H1 (cell line): ENCODE results near the gene MOGAT2. TPM values are rescaled to one million over a fixed set of nuclear protein-coding genes. Genes with fewer than 3 reads are reported as not detected.

Experiments used
- CTCF ChIA-PET: fragments of 300-600 bp; sonication (Branson Sonifier 250); formaldehyde crosslinking; loops from one replicate; lab custom pipeline; 2021; ENCODE audit not compliant: partially characterized antibody; lab: Charles Lee
- POLR2A ChIA-PET: fragments of 300-600 bp; sonication (Branson Sonifier 250); formaldehyde crosslinking; loops from one replicate; lab custom pipeline; 2021; ENCODE audit warnings: inconsistent platforms; ENCODE audit not compliant: partially characterized antibody; lab: Charles Lee
- DNase-seq, 2 experiments: peaks; one replicate each; pipeline versions ENCODE4 v3.0.0 to v3.0.0-alpha.2; 2010 to 2022; ENCODE audit warnings: low spot score in 2 of 2, low read depth in 1 of 2, mixed read lengths in 1 of 2
- FAIRE-seq: peaks from 2 replicates; lab custom pipeline; 2011; peaks lifted over from hg19 to GRCh38; lab: Jason Lieb, UNC
- H2AFZ ChIP-seq: 2 replicates; pipeline ENCODE4 v1.8.1; 2012; ENCODE audit warnings: low read length, inconsistent platforms
- H2AK5ac ChIP-seq: 2 replicates; pipeline ENCODE4 v1.6.1; 2013; ENCODE audit warnings: low read depth, low read length
- H2BK120ac ChIP-seq: replicated peaks from 2 replicates; pipeline ENCODE3; 2013; ENCODE audit warnings: low read depth, low read length, inconsistent platforms
- H2BK12ac ChIP-seq: 2 replicates; pipeline ENCODE4 v1.6.1; 2013; ENCODE audit warnings: low read depth, low read length
- H2BK15ac ChIP-seq: 2 replicates; pipeline ENCODE4 v1.6.1; 2013; ENCODE audit warnings: low read length
- H2BK20ac ChIP-seq: 2 replicates; pipeline ENCODE4 v1.6.1; 2013; ENCODE audit warnings: low read length
- H2BK5ac ChIP-seq: 2 replicates; pipeline ENCODE4 v1.6.1; 2013; ENCODE audit warnings: low read depth, low read length
- H3K14ac ChIP-seq: 2 replicates; pipeline ENCODE4 v1.6.1; 2013; ENCODE audit warnings: inconsistent platforms; ENCODE audit not compliant: insufficient read length
- H3K18ac ChIP-seq: 2 replicates; pipeline ENCODE4 v1.6.1; 2013; ENCODE audit warnings: low read length; ENCODE audit errors: extremely low read depth
- H3K23ac ChIP-seq: 2 replicates; pipeline ENCODE4 v1.6.1; 2013; ENCODE audit warnings: inconsistent platforms; ENCODE audit not compliant: insufficient read length
- H3K23me2 ChIP-seq: 2 replicates; pipeline ENCODE4 v1.6.1; 2013; ENCODE audit warnings: low read depth, low read length
- H3K27ac ChIP-seq: 2 replicates; pipeline ENCODE4 v1.6.1; 2011; ENCODE audit warnings: low read depth, low read length, inconsistent platforms
- H3K27me3 ChIP-seq, 4 experiments: replicated peaks in 1 of 4; 1 replicate in 1 of 4; 2 replicates in 3 of 4; pipeline versions ENCODE4 v1.6.1 to v1.8.1; 2011 to 2013; ENCODE audit warnings: low read length in 3 of 4, mild to moderate bottlenecking in 3 of 4, inconsistent platforms in 2 of 4, mixed read lengths in 2 of 4, moderate library complexity in 1 of 4; ENCODE audit not compliant: control insufficient read depth in 3 of 4, insufficient read depth in 3 of 4; ENCODE audit errors: extremely low read depth in 1 of 4
- H3K36me3 ChIP-seq, 4 experiments: 2 replicates each; pipeline versions ENCODE4 v1.6.1 to v1.8.1; 2011 to 2013; ENCODE audit warnings: mild to moderate bottlenecking in 4 of 4, low read length in 3 of 4, moderate library complexity in 2 of 4, control low read depth in 1 of 4, inconsistent platforms in 1 of 4; ENCODE audit not compliant: insufficient read depth in 4 of 4, control insufficient read depth in 2 of 4
- H3K4ac ChIP-seq: replicated peaks from 2 replicates; pipeline ENCODE3; 2013; ENCODE audit warnings: low read length, low read depth, mixed read lengths, inconsistent platforms; ENCODE audit not compliant: insufficient read length
- H3K4me1 ChIP-seq, 4 experiments: replicated peaks in 1 of 4; 1 replicate in 1 of 4; 2 replicates in 3 of 4; pipeline versions ENCODE4 v1.6.1 to v1.8.1; 2011 to 2013; ENCODE audit warnings: low read length in 3 of 4, inconsistent platforms in 2 of 4, mixed read lengths in 1 of 4; ENCODE audit not compliant: insufficient read depth in 4 of 4, control insufficient read depth in 3 of 4
- H3K4me2 ChIP-seq, 2 experiments: 2 replicates each; pipeline versions ENCODE4 v1.6.1 to v1.8.1; 2011 to 2013; ENCODE audit warnings: low read depth in 2 of 2, low read length in 2 of 2, control low read depth in 1 of 2, inconsistent platforms in 1 of 2, mild to moderate bottlenecking in 1 of 2; ENCODE audit not compliant: insufficient read depth in 1 of 2
- H3K4me3 ChIP-seq, 4 experiments: fragments of 200-600, 300-600 bp in 1 of 4; sonication (generic), shearing (Covaris generic), sonication (Bioruptor Twin) in 1 of 4; 2 replicates each; pipeline versions ENCODE4 v1.5.1 to v1.8.1; 2011 to 2016; ENCODE audit warnings: low read length in 4 of 4, low read depth in 3 of 4, control low read depth in 2 of 4, inconsistent platforms in 2 of 4, mild to moderate bottlenecking in 2 of 4, mixed read lengths in 1 of 4, moderate library complexity in 1 of 4; ENCODE audit not compliant: insufficient read depth in 2 of 4; ENCODE audit errors: extremely low read depth in 1 of 4
- H3K56ac ChIP-seq: replicated peaks from 2 replicates; pipeline ENCODE3; 2013; ENCODE audit warnings: low read depth, mild to moderate bottlenecking, mixed read lengths, low read length, inconsistent platforms; ENCODE audit not compliant: insufficient read length
- H3K79me1 ChIP-seq: 2 replicates; pipeline ENCODE4 v1.6.1; 2013; ENCODE audit warnings: low read depth, low read length, control low read depth
- H3K79me2 ChIP-seq, 2 experiments: 2 replicates each; pipeline versions ENCODE4 v1.6.1 to v1.8.1; 2012 to 2013; ENCODE audit warnings: low read length in 2 of 2, mild to moderate bottlenecking in 2 of 2, inconsistent platforms in 1 of 2; ENCODE audit not compliant: insufficient read depth in 2 of 2, control insufficient read depth in 1 of 2
- H3K9ac ChIP-seq, 4 experiments: replicated peaks in 1 of 4; 1 replicate in 1 of 4; 2 replicates in 3 of 4; pipeline versions ENCODE4 v1.6.1 to v1.8.1; 2011 to 2013; ENCODE audit warnings: low read depth in 3 of 4, low read length in 3 of 4, control low read depth in 2 of 4, mild to moderate bottlenecking in 2 of 4, moderate library complexity in 2 of 4, inconsistent platforms in 1 of 4; ENCODE audit errors: extremely low read depth in 1 of 4
- H3K9me3 ChIP-seq, 2 experiments: 2 replicates each; pipeline versions ENCODE4 v1.6.1 to v1.8.1; 2012 to 2013; ENCODE audit warnings: mild to moderate bottlenecking in 2 of 2, moderate library complexity in 2 of 2, control low read depth in 1 of 2, inconsistent platforms in 1 of 2, low read depth in 1 of 2, low read length in 1 of 2, mixed read lengths in 1 of 2; ENCODE audit not compliant: insufficient read depth in 2 of 2
- H4K20me1 ChIP-seq, 2 experiments: replicated peaks in 1 of 2; 2 replicates each; pipeline versions ENCODE3 to v1.8.1; 2011 to 2013; ENCODE audit warnings: inconsistent platforms in 2 of 2, low read length in 2 of 2, mild to moderate bottlenecking in 1 of 2; ENCODE audit not compliant: insufficient read depth in 2 of 2, control insufficient read depth in 1 of 2
- H4K5ac ChIP-seq: 2 replicates; pipeline ENCODE4 v1.6.1; 2013; ENCODE audit warnings: low read length, low read depth, mixed read lengths, inconsistent platforms; ENCODE audit not compliant: insufficient read length
- H4K8ac ChIP-seq: 2 replicates; pipeline ENCODE4 v1.8.0; 2013; ENCODE audit warnings: mild to moderate bottlenecking, moderate library complexity, low read length, inconsistent platforms; ENCODE audit not compliant: insufficient read depth; ENCODE audit errors: extremely low read depth
- H4K91ac ChIP-seq: replicated peaks from 2 replicates; pipeline ENCODE3; 2013; ENCODE audit warnings: low read length, mixed read lengths, inconsistent platforms; ENCODE audit not compliant: insufficient read length
- CBX8 ChIP-seq: fragments of 300-800, 300-1000 bp; sonication (generic); IDR thresholded peaks from 2 replicates; pipeline ENCODE4 v1.7.1; 2016; ENCODE audit warnings: low read depth, low read length, borderline replicate concordance
- JUND ChIP-seq: IDR thresholded peaks from 2 replicates; pipeline ENCODE4 v1.6.1; 2011; ENCODE audit warnings: mild to moderate bottlenecking, improper control_type of control experiment, low read length
- KDM4A ChIP-seq: IDR thresholded peaks from one replicate; pipeline ENCODE4 v1.7.1; 2012; ENCODE audit warnings: low read depth, mild to moderate bottlenecking, moderate library complexity, low read length, inconsistent platforms; ENCODE audit not compliant: severe bottlenecking
- KDM5A ChIP-seq: fragments of 200-600 bp; IDR thresholded peaks from 2 replicates; pipeline ENCODE4 v1.7.1; 2012; ENCODE audit warnings: mild to moderate bottlenecking, low read length, inconsistent platforms, mixed read lengths
- NANOG ChIP-seq: IDR thresholded peaks from 2 replicates; pipeline ENCODE4 v1.6.1; 2011; ENCODE audit warnings: low read length, low read depth, mild to moderate bottlenecking, inconsistent platforms; ENCODE audit not compliant: insufficient read depth, poor library complexity, severe bottlenecking
- POLR2AphosphoS5 ChIP-seq: IDR thresholded peaks from 2 replicates; pipeline ENCODE4 v1.6.1; 2011; ENCODE audit warnings: low read depth, low read length
- POU5F1 ChIP-seq: IDR thresholded peaks from 2 replicates; pipeline ENCODE4 v1.6.1; 2011; ENCODE audit warnings: low read depth, mild to moderate bottlenecking, low read length, moderate library complexity
- RBBP5 ChIP-seq: IDR thresholded peaks from 2 replicates; pipeline ENCODE4 v1.7.1; 2012; ENCODE audit warnings: low read depth, mild to moderate bottlenecking, inconsistent platforms, low read length, moderate library complexity, borderline replicate concordance
- RNF2 ChIP-seq: fragments of 200-900, 300-1000 bp; sonication (generic); IDR thresholded peaks from 2 replicates; pipeline ENCODE4 v1.7.1; 2016; ENCODE audit warnings: borderline replicate concordance, low read depth, mild to moderate bottlenecking, antibody characterized with exemption, low read length; ENCODE audit not compliant: poor library complexity, severe bottlenecking; ENCODE audit errors: missing control alignments
- SAP30 ChIP-seq: fragments of 300-600 bp; sonication (generic); IDR thresholded peaks from 2 replicates; pipeline ENCODE4 v1.7.1; 2012; ENCODE audit warnings: low read length, moderate library complexity, mild to moderate bottlenecking, inconsistent platforms; ENCODE audit not compliant: insufficient read depth, insufficient replicate concordance
- SP1 ChIP-seq: IDR thresholded peaks from 2 replicates; pipeline ENCODE4 v1.6.1; 2011; ENCODE audit warnings: low read depth, low read length
- SP2 ChIP-seq: IDR thresholded peaks from 2 replicates; pipeline ENCODE4 v1.6.1; 2012; ENCODE audit warnings: mild to moderate bottlenecking, low read length, inconsistent platforms
- SRF ChIP-seq: IDR thresholded peaks from 2 replicates; pipeline ENCODE4 v1.6.1; 2011; ENCODE audit warnings: mild to moderate bottlenecking, low read depth, low read length, moderate library complexity
- ZNF274 ChIP-seq: IDR thresholded peaks from 2 replicates; pipeline ENCODE4 v1.7.0; 2012; ENCODE audit warnings: low read length, borderline replicate concordance; ENCODE audit errors: extremely low read depth
- WGBS, 2 experiments: shearing (Covaris generic) in 1 of 2; methylation state at CpG; one replicate each; pipeline versions ENCODE4 v1.1.6 to v1.1.7; 2013 to 2015; ENCODE audit warnings: low lambda C conversion rate in 2 of 2, mixed read lengths in 2 of 2, inconsistent platforms in 1 of 2, low coverage in 1 of 2, missing lambda C conversion rate in 1 of 2; ENCODE audit not compliant: insufficient replicate concordance in 2 of 2, insufficient coverage in 1 of 2, insufficient read length in 1 of 2; ENCODE audit errors: extremely low coverage in 1 of 2, missing lambda C conversion rate in 1 of 2; 5-methylcytosine and 5-hydroxymethylcytosine counted together
- polyA plus RNA-seq, 7 experiments: library from polyadenylated mRNA; depleted of rRNA in 3 of 7; stranded (reverse) in 5 of 7; unstranded in 2 of 7; fragments of >200 nt in 5 of 7; fragments of 200-250 nt in 2 of 7; gene quantifications; 1 replicate in 5 of 7; 2 replicates in 1 of 7; 4 replicates in 1 of 7; pipeline versions ENCODE4 v1.2.1 to v1.2.3, GENCODE V29; 2011 to 2013; ENCODE audit warnings: missing spikeins in 2 of 7, mixed read lengths in 2 of 7
- total RNA-seq: library from RNA; stranded (reverse); fragmentation: NEBNext Ultra II Directional; extraction: Animal tissue kit (Norgen Biotek cat#: 25700); gene quantifications from 2 replicates; pipeline ENCODE4 v1.2.1, GENCODE V29; 2021

MOGAT2 gene
- total and polyA plus RNA-seq, 2 of the 8 experiments (the other 6 are each of a cell fraction or from before 2014, with no cell fraction given), result not detected

DNA sequence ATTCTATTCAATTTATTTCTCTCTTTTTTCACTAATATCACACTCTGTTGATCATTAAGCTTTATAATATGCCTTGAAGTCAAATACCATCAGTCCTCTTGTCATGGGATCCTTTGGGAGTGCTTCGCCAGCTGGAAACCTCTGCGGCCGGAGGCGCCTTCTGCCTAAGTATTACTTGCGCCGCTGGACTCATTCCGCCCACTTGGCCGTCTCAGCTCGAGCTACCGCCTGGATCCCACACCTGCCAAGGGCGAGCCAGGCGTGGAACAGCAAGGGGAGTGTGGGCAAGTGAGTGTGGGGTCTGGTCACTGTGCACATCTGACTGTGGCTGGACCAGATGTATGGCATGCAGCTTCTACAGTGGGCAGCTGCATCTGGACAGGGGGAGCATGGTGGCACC lies 39.7 kb upstream of the MOGAT2 start:
- no peaks in the 10 kb centered on the region for H3K79me2 ChIP-seq
- H3K4me3 ChIP-seq, result no peak overlapping the region
- no peak overlapping the region for H3K4me2 ChIP-seq
- no peak for DNase-seq
- H3K14ac ChIP-seq, result no peak overlapping the region
- no peak overlapping the region for H2BK15ac ChIP-seq
- no peak overlapping the region for H3K56ac ChIP-seq
- no peak overlapping the region for H3K4ac ChIP-seq
- H2BK5ac ChIP-seq, result no peak overlapping the region
- H3K79me1 ChIP-seq, result no peaks in the 10 kb centered on the region
- 86% methylated on average over 12 of the region's 12 CpGs; no CpG with 5 or more reads in 1 of the 2 experiments for WGBS, 2 experiments
- peaks cover 0 to 1% of the 10 kb centered on the region in 2 experiments for H4K20me1 ChIP-seq
- H3K23me2 ChIP-seq, result no peaks in the 10 kb centered on the region
- no peak overlapping the region for H4K91ac ChIP-seq
- H3K4me1 ChIP-seq, result no peaks in the 10 kb centered on the region
- no peak overlapping the region for H4K8ac ChIP-seq
- no peak overlapping the region for H2AK5ac ChIP-seq
- H3K18ac ChIP-seq, result no peak overlapping the region
- no peak overlapping the region for H4K5ac ChIP-seq
- CTCF ChIA-PET, result interaction anchor here (0.7 to 3.0 kb wide), 7 partner anchors 9 to 689 kb away, joined by 3 to 16 read pairs (median 3); no protein-coding TSS in a partner anchor
- H2BK120ac ChIP-seq, result no peak overlapping the region
- no peak overlapping the region for H2BK12ac ChIP-seq
- no peaks in the 10 kb centered on the region; a peak in 1 of 7 replicates for H3K27me3 ChIP-seq
- H3K27ac ChIP-seq, result no peak overlapping the region
- H3K36me3 ChIP-seq, result no peaks in the 10 kb centered on the region
- no peak overlapping the region for H2BK20ac ChIP-seq
- POLR2A ChIA-PET, result interaction anchor here (0.7 to 1.2 kb wide), 3 partner anchors 8 to 133 kb away, joined by 3 read pairs; no protein-coding TSS in a partner anchor
- H3K9ac ChIP-seq, result no peak overlapping the region
- no peak overlapping the region for H2AFZ ChIP-seq
- FAIRE-seq, result no peak
- H3K9me3 ChIP-seq, result peaks cover 5 to 7% of the 10 kb centered on the region in 2 experiments; a peak in 1 of 4 replicates
- no peak overlapping the region for H3K23ac ChIP-seq
- TF ChIP-seq POU5F1, result no peak
- TF ChIP-seq KDM5A, result no peak
- TF ChIP-seq SAP30, result no peak
- no peak for TF ChIP-seq RNF2
- TF ChIP-seq SRF, result no peak
- TF ChIP-seq JUND, result no peak
- no peak for TF ChIP-seq SP2
- no peak for TF ChIP-seq CBX8
- TF ChIP-seq POLR2AphosphoS5, result no peak
- no peak for TF ChIP-seq NANOG
- TF ChIP-seq RBBP5, result no peak
- no peak for TF ChIP-seq KDM4A
- TF ChIP-seq ZNF274, result no peak
- TF ChIP-seq SP1, result no peak
